ENCODE data around the gene MOCS1.

MOCS1 gene

DNA sequence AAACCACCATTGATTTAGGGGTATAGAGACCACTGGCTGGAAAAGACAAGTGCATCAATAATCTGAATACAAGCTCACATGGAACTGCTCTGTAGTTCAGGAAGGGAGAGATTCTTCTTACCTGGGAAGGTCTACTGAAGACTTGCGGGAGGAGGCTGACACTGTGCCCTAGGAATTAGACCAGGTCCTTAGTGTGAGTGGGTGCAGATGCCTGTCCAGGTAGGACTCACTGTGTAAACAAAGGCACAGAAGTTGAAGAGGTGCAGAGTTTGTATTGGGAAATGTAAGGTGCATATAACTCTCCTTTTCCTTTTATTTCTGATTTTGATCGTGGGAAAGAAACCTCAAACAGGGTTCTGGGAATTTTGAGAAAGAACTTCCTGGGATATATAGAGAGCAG, 75.2 kb downstream of the MOCS1 start:
- TF ChIP-seq EZH2 (IDR thresholded peaks at IDR 0.05; ENCODE audit: borderline replicate concordance, low read depth, low read length, severe bottlenecking), result no peak
- TF ChIP-seq, protein P1, sequence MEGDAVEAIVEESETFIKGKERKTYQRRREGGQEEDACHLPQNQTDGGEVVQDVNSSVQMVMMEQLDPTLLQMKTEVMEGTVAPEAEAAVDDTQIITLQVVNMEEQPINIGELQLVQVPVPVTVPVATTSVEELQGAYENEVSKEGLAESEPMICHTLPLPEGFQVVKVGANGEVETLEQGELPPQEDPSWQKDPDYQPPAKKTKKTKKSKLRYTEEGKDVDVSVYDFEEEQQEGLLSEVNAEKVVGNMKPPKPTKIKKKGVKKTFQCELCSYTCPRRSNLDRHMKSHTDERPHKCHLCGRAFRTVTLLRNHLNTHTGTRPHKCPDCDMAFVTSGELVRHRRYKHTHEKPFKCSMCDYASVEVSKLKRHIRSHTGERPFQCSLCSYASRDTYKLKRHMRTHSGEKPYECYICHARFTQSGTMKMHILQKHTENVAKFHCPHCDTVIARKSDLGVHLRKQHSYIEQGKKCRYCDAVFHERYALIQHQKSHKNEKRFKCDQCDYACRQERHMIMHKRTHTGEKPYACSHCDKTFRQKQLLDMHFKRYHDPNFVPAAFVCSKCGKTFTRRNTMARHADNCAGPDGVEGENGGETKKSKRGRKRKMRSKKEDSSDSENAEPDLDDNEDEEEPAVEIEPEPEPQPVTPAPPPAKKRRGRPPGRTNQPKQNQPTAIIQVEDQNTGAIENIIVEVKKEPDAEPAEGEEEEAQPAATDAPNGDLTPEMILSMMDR (IDR thresholded peaks at IDR 0.05; ENCODE audit: borderline replicate concordance, extremely low read depth, low read length, poor library complexity, severe bottlenecking), result no peak
- Histone ChIP-seq H3K79me2 (ENCODE audit: insufficient read depth, low read length) (no peaks in the 10 kb centered on the region), H3K4me1 (ENCODE audit: insufficient read depth, low read length) (no peaks in the 10 kb centered on the region), H3K4me3 (ENCODE audit: low read depth in 1 of 2, low read length in 2 of 2) (no peak overlapping the region), H2AFZ (ENCODE audit: low read depth, low read length) (no peak overlapping the region), H3K27ac (ENCODE audit: low read length) (no peak overlapping the region), H3K36me3 (ENCODE audit: insufficient read depth, low read length) (no peaks in the 10 kb centered on the region), H4K20me1 (ENCODE audit: insufficient read depth, low read length) (no peaks in the 10 kb centered on the region; the same call in 1 of the 2 replicates), H3K9ac (ENCODE audit: low read depth, low read length) (no peak overlapping the region), H3K4me2 (ENCODE audit: insufficient read depth, low read length) (no peak overlapping the region), H3K9me3 (ENCODE audit: insufficient read depth, low read length, severe bottlenecking) (no peaks in the 10 kb centered on the region), H3K27me3 (ENCODE audit: insufficient read depth, low read length, poor library complexity) (no peaks in the 10 kb centered on the region)
- DNase-seq (no peak), ATAC-seq (ENCODE audit: insufficient read depth, low read depth) (no peak)

DNA sequence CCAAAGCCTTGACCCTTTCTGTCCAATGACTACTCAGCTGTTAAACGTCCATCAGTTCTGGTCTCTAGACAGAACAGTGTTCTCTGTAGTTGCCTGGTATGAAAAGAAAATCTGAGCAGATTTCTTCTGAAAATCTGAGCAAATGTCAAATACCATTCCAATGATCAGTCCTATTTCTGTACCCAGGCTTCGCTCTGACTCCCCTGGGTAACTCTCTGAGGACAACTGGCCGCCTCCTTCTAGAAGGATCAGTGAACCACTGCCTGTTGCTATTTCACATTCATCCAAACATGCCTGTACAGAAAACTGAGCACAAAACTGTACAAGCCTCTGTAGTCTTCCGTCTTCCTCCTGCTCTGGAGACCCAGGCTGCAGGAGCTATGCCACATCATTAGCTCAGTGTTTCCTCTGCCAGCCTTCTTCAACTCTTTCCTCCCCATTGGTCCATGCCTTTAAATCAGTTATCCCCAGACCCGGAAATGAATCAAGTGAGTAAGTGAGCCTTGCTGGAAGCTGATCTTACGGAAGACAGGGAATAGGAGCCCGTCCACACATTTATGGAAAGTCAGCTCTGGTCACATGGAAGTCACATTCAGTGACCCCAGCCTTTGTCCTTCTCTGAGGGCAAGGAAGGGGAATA, 78.8 kb downstream of the MOCS1 start:
- TF ChIP-seq, protein P1 (IDR thresholded peaks at IDR 0.05; ENCODE audit: borderline replicate concordance, extremely low read depth, low read length, poor library complexity, severe bottlenecking), result no peak
- TF ChIP-seq EZH2 (IDR thresholded peaks at IDR 0.05; ENCODE audit: borderline replicate concordance, low read depth, low read length, severe bottlenecking), result no peak
- H4K20me1 ChIP-seq (ENCODE audit: insufficient read depth, low read length), result no peaks in the 10 kb centered on the region; the same call in 1 of the 2 replicates
- DNase-seq (no peak), ATAC-seq (ENCODE audit: insufficient read depth, low read depth) (no peak)
- no peaks in the 10 kb centered on the region for H3K9me3 ChIP-seq (ENCODE audit: insufficient read depth, low read length, severe bottlenecking)
- H3K4me2 ChIP-seq (ENCODE audit: insufficient read depth, low read length), result no peak overlapping the region
- H3K27me3 ChIP-seq (ENCODE audit: insufficient read depth, low read length, poor library complexity), result peaks cover 4% of the 10 kb centered on the region
- H3K36me3 ChIP-seq (ENCODE audit: insufficient read depth, low read length), result no peaks in the 10 kb centered on the region
- no peaks in the 10 kb centered on the region for H3K79me2 ChIP-seq (ENCODE audit: insufficient read depth, low read length)
- H3K4me1 ChIP-seq (ENCODE audit: insufficient read depth, low read length), result no peaks in the 10 kb centered on the region
- no peak overlapping the region for H3K4me3 ChIP-seq (ENCODE audit: low read depth in 1 of 2, low read length in 2 of 2)
- no peak overlapping the region for H3K27ac ChIP-seq (ENCODE audit: low read length)
- no peak overlapping the region for H3K9ac ChIP-seq (ENCODE audit: low read depth, low read length)
- no peak overlapping the region for H2AFZ ChIP-seq (ENCODE audit: low read depth, low read length)

Data from DND-41 (cell line).